Fibroblast of the conjunctiva (primary cell): ENCODE measurements around the gene C6orf132.

Experiments
- DNase-seq: peaks from one replicate; pipeline ENCODE4 v3.0.0-alpha.2; 2010; ENCODE audit warnings: low read depth

The C6orf132 gene

GRCh38 chr6:42078386-42078785 is 64.0 kb downstream of the C6orf132 start:
- no peak for DNase-seq

DNA sequence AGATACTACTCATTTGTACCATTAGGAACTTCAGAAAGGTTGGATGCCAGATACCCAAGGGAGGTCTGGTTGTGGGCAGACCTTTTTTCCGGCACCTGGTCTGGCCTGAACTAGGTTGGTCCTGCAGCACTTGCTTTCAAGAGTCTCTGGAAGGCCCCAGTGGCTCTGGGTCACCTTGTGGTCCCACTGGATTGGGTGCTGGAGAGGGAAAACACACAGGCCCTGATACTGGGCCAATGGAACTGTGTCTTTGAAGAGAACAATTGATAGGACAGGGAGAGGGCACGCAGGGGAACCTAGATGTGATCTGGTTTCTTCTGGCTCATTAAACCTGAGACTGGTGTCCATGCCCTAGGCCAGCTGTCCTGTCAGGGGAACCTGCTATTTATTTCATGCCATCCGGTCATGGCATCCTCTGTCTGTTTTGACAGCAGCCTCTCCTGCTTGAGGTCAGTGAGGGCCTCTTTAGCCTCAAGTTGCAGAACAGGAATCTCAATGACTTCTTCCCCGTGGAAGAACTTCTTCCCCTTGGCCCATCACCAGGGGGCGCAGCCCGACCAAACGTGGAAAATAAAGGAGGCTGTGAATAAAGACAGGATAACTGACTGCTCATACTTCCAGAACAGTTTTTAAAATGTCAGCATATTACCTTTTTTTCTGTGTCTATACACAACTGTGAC is 67.1 kb downstream of the C6orf132 start:
- peak; percentile 60 for DNase-seq

GRCh38 chr6:42073287-42073686 is 69.1 kb downstream of the C6orf132 start:
- DNase-seq = no peak

GRCh38 chr6:42071881-42072583 is 70.4 kb downstream of the C6orf132 start:
- DNase-seq = no peak

DNA sequence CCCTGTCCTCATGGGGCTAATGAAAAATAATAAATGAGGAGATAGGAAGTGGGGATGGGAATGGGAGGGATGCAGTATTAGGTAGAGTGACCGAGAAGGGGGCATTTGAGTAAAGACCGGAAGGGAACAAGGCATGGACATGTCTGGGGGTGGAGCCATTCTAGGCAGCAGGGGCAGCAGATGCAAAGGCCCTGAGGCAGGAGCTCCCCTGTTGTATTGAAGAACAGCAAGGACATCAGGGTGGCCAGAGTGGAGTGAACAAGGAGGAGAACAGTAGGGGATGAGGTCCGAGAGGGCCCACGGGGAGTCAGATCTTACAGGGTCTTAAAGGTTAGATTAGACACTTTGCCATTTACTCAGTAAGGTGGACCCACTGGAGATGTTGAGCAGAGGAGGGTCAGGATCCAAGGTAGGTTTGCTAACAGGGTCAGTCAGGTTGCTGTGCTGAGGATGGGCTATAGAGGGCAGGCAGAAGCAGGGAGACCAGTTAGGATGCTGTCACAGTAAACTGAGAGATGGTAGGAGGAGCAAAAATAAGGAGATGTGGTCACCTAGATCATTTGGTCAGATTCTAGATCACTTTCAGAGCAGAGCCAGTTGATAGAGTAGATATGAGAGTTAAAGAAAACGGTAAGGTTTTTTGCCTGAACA is 73.4 kb downstream of the C6orf132 start:
- DNase-seq = no peak

- no peak for DNase-seq
These were observed 74.2 kb downstream of the C6orf132 start for GRCh38 chr6:42068173-42068572.

- DNase-seq = no peak
These were observed 76.2 kb downstream of the C6orf132 start for GRCh38 chr6:42066156-42066675.

DNA sequence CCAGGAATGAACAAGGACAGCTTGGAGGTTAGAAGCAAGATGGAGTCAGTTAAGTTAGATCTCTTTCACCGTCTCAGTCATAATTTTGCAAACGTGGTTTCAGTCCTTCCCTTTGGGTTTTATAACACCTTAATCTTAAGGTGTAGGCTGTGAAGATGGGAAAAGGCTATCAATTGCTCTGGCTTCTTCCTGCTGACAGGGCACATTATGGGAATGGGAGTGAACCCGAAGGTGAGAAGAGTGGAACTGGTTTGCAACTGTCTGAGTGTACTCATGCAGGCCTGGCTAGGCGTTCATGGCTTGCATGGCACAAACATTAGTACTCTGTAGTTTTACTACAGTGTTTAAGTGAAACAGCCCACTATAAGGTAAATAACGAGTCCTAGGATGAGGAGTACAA is 82.7 kb downstream of the C6orf132 start:
- DNase-seq = no peak

- no peak for DNase-seq
These were observed 88.8 kb downstream of the C6orf132 start for GRCh38 chr6:42053601-42054000.

- DNase-seq = no peak
These were observed 91.2 kb downstream of the C6orf132 start for GRCh38 chr6:42051268-42051653.
